SK-N-SH treated with all-trans-retinoic acid at 6 μM for 48 hours (cell line): ENCODE results near the gene FZR1.
A peak's percentile ranks its signal among the peaks of the same experiment; 100 is the strongest.
"Not testable (repeated sequence)": the region's sequence is repeated elsewhere in the genome, so short reads cannot be mapped to it uniquely, and the experiment has no call there.

ENCODE experiments used
- ATAC-seq: fragments of 200-7000 bp; cut with Tn5 transposase; 3 replicates; pipeline ENCODE4 v1.9.1; 2020; ENCODE audit warnings: mild to moderate bottlenecking, moderate library complexity
- ARNTL ChIP-seq: fragments of 450-650 bp; formaldehyde crosslinking; IDR thresholded peaks from 2 replicates; pipeline ENCODE4 v1.5.0; 2020; ENCODE audit warnings: low read depth, mild to moderate bottlenecking, moderate library complexity, borderline replicate concordance
- BACH2 ChIP-seq: fragments of 250-450 bp; sonication (Bioruptor Pico); IDR thresholded peaks from 2 replicates; pipeline ENCODE4 v1.9.0; 2021; ENCODE audit warnings: mild to moderate bottlenecking, borderline replicate concordance
- CSDC2 ChIP-seq: fragments of 250-450 bp; sonication (Bioruptor Pico); IDR thresholded peaks from 2 replicates; pipeline ENCODE4 v1.5.0; 2020; ENCODE audit warnings: mild to moderate bottlenecking, moderate library complexity
- ESRRG ChIP-seq: fragments of 250-450 bp; sonication (Bioruptor Pico); IDR thresholded peaks from 2 replicates; pipeline ENCODE4 v1.6.1; 2021; ENCODE audit warnings: mild to moderate bottlenecking
- GLIS3 ChIP-seq: fragments of 250-450 bp; sonication (Bioruptor Pico); IDR thresholded peaks from 2 replicates; pipeline ENCODE4 v1.5.0; 2020; ENCODE audit warnings: mild to moderate bottlenecking, moderate library complexity
- ISL1 ChIP-seq: fragments of 250-450 bp; sonication (Bioruptor Pico); IDR thresholded peaks from 2 replicates; pipeline ENCODE4 v2.1.2; 2022; ENCODE audit warnings: mild to moderate bottlenecking, moderate library complexity
- PPARA ChIP-seq: fragments of 250-450 bp; sonication (Bioruptor Pico); IDR thresholded peaks from 2 replicates; pipeline ENCODE4 v1.5.0; 2020; ENCODE audit warnings: mild to moderate bottlenecking, borderline replicate concordance
- RARB ChIP-seq: fragments of 250-450 bp; sonication (Bioruptor Pico); IDR thresholded peaks from 2 replicates; pipeline ENCODE4 v1.8.0; 2021; ENCODE audit warnings: mild to moderate bottlenecking, moderate library complexity
- SNAI2 ChIP-seq: fragments of 250-450 bp; sonication (Bioruptor Pico); IDR thresholded peaks from 2 replicates; pipeline ENCODE4 v1.5.0; 2020; ENCODE audit warnings: mild to moderate bottlenecking, moderate library complexity
- TCF4 ChIP-seq: fragments of 250-450 bp; sonication (Bioruptor Pico); IDR thresholded peaks from 2 replicates; pipeline ENCODE4 v1.8.0; 2021; ENCODE audit warnings: mild to moderate bottlenecking, moderate library complexity, borderline replicate concordance
- TOX ChIP-seq: fragments of 250-450 bp; sonication (Bioruptor Pico); IDR thresholded peaks from 2 replicates; pipeline ENCODE4 v1.8.0; 2021; ENCODE audit warnings: mild to moderate bottlenecking, moderate library complexity, borderline replicate concordance
- ZC3H10 ChIP-seq: fragments of 250-450 bp; sonication (Bioruptor Pico); IDR thresholded peaks from 2 replicates; pipeline ENCODE4 v1.5.1; 2021; ENCODE audit warnings: mild to moderate bottlenecking, moderate library complexity
- ZFP3 ChIP-seq: fragments of 250-450 bp; sonication (Bioruptor Pico); IDR thresholded peaks from 2 replicates; pipeline ENCODE4 v1.5.0; 2020; ENCODE audit warnings: mild to moderate bottlenecking, moderate library complexity
- ZFP30 ChIP-seq: fragments of 450-650 bp; formaldehyde crosslinking; IDR thresholded peaks from 2 replicates; pipeline ENCODE4 v1.5.0; 2022; ENCODE audit warnings: mild to moderate bottlenecking, moderate library complexity
- ZNF565 ChIP-seq: fragments of 450-650 bp; formaldehyde crosslinking; conservative IDR thresholded peaks from 2 replicates; pipeline ENCODE4 v1.5.0; 2020; ENCODE audit warnings: low read depth, mild to moderate bottlenecking, moderate library complexity
- ZNF70 ChIP-seq: fragments of 450-650 bp; formaldehyde crosslinking; IDR thresholded peaks from 2 replicates; pipeline ENCODE4 v1.5.0; 2020; ENCODE audit warnings: mild to moderate bottlenecking, moderate library complexity
- ZNF8 ChIP-seq: fragments of 450-650 bp; formaldehyde crosslinking; IDR thresholded peaks from 2 replicates; pipeline ENCODE4 v1.5.0; 2020; ENCODE audit warnings: mild to moderate bottlenecking, moderate library complexity
- TF ChIP-seq, protein P1 (sequence below): fragments of 250-450 bp; sonication (Bioruptor Pico); IDR thresholded peaks from 2 replicates; pipeline ENCODE4 v1.8.0; 2021; ENCODE audit warnings: low read depth, mild to moderate bottlenecking, moderate library complexity, borderline replicate concordance
- TF ChIP-seq, protein P2 (sequence below): fragments of 250-450 bp; sonication (Bioruptor Pico); IDR thresholded peaks from 2 replicates; pipeline ENCODE4 v1.8.0; 2020; ENCODE audit warnings: mild to moderate bottlenecking, moderate library complexity, borderline replicate concordance
- TF ChIP-seq, protein P3 (sequence below): fragments of 250-450 bp; sonication (Bioruptor Pico); IDR thresholded peaks from 2 replicates; pipeline ENCODE4 v1.5.0; 2020; ENCODE audit warnings: mild to moderate bottlenecking, moderate library complexity
- TF ChIP-seq, protein P4 (sequence below): fragments of 250-450 bp; sonication (Bioruptor Pico); IDR thresholded peaks from 2 replicates; pipeline ENCODE4 v1.5.1; 2021; ENCODE audit warnings: mild to moderate bottlenecking, moderate library complexity

The FZR1 gene

DNA sequence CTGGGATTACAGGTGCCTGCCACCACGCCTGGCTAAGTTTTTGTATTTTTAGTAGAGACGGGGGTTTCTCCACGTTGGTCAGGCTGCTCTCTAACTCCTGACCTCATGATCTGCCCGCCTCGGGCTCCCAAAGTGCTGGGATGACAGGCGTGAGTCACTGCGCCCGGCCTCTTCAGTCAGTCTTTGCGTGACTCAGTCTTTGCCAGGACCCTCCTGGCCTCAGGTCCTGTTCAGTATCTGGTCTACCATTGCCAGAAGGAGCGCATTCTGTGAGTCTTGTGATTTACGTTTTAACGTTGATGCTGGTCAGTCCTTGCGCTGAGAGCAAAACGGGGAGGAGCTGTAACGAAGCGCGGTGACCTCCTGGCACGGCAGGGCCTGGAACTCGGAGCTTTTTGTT, 59.0 kb downstream of the FZR1 start:
- no peak for TF ChIP-seq ESRRG
- TF ChIP-seq SNAI2 (CRISPR knock-in tag), result no peak
- TF ChIP-seq TCF4, result no peak
- TF ChIP-seq, protein P1, sequence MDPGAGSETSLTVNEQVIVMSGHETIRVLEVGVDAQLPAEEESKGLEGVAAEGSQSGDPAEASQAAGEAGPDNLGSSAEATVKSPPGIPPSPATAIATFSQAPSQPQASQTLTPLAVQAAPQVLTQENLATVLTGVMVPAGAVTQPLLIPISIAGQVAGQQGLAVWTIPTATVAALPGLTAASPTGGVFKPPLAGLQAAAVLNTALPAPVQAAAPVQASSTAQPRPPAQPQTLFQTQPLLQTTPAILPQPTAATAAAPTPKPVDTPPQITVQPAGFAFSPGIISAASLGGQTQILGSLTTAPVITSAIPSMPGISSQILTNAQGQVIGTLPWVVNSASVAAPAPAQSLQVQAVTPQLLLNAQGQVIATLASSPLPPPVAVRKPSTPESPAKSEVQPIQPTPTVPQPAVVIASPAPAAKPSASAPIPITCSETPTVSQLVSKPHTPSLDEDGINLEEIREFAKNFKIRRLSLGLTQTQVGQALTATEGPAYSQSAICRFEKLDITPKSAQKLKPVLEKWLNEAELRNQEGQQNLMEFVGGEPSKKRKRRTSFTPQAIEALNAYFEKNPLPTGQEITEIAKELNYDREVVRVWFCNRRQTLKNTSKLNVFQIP (CRISPR knock-in tag), result no peak
- ATAC-seq, result peak; percentile 86

DNA sequence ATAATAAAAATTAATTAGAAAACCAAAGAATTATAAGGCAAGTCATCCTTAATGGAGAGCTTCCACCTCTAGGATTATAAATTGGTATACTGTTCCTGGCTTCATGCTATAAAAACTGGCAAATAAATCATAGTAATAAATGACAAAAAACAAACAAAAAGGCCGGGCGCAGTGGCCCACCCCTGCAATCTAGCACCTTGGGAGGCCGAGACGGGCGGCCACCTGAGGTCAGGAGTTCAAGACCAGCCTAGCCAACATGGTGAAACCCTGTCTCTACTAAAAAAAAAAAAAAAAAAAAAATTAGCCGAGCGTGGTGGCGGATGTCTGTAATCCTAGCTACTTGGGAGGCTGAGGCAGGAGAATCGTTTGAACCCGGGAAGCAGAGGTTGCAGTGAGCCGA, 63.9 kb downstream of the FZR1 start:
- not testable (repeated sequence) for ATAC-seq

DNA sequence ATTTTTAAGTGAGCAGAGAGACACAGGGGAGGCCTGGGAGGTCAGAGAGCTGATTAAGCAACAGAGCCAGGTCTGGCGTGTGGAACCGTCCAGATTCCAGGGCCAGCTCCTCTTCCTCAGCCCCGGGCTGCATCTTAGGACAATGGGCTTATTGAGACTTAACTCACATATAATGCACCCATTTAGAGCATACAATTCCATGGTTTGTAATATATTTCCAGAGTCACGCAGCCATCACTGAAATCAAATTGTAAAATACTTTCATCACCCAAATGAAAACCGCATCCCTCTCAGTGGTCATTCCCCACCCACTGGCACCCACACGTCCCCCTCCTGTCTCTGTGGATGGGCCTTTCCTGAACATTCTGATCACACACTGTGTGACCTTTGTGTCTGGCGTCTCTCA, 64.5 kb downstream of the FZR1 start:
- no peak for ATAC-seq
- TF ChIP-seq ESRRG (no peak), ZNF8 (CRISPR knock-in tag) (no peak), ZFP3 (no peak), PPARA (CRISPR knock-in tag) (no peak), SNAI2 (CRISPR knock-in tag) (no peak), ZC3H10 (CRISPR knock-in tag) (no peak), ZFP30 (CRISPR knock-in tag) (no peak), ARNTL (CRISPR knock-in tag) (no peak), ISL1 (CRISPR knock-in tag) (no peak), ZNF565 (CRISPR knock-in tag) (no peak), CSDC2 (CRISPR knock-in tag) (no peak), GLIS3 (no peak)
- TF ChIP-seq, protein P2, sequence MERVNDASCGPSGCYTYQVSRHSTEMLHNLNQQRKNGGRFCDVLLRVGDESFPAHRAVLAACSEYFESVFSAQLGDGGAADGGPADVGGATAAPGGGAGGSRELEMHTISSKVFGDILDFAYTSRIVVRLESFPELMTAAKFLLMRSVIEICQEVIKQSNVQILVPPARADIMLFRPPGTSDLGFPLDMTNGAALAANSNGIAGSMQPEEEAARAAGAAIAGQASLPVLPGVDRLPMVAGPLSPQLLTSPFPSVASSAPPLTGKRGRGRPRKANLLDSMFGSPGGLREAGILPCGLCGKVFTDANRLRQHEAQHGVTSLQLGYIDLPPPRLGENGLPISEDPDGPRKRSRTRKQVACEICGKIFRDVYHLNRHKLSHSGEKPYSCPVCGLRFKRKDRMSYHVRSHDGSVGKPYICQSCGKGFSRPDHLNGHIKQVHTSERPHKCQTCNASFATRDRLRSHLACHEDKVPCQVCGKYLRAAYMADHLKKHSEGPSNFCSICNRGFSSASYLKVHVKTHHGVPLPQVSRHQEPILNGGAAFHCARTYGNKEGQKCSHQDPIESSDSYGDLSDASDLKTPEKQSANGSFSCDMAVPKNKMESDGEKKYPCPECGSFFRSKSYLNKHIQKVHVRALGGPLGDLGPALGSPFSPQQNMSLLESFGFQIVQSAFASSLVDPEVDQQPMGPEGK, result no peak

DNA sequence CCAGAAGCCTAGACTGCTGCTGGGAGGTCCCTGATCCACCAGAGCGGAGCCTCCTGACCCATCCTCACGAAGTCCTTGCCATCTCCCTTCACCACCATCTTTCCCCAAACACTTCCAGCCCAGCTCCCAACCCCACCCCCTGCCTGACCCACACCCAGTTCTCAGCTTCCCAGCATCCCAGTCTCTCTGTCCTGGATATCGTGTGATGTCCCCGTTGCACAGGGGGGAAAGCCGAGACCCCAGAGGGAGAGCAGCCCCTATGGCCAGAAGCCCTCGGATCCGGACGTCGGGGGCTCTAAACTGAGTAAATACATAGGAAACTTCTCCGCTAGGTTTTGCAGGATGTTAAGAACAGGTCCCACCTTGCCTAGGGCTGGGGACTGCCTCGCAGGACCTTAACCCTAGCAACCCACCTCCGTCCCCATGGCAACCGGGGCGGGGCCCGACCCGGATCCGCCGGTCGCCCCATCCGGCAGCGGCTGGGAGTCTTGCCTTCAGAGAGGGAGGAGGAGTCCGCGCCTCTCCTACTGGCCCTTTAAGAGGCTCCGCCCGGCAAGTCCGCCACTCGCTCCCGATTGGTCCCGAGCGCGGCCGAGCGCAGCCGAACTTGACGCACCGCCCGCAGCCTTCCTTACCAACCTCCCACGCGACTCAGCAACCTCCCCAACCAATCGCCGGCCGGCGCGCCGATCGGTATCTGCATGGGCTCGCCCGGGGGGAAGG, 66.2 kb downstream of the FZR1 start:
- TF ChIP-seq, protein P1 (CRISPR knock-in tag), result no peak
- no peak for TF ChIP-seq TCF4
- no peak for TF ChIP-seq TOX (CRISPR knock-in tag)
- TF ChIP-seq ARNTL (CRISPR knock-in tag), result no peak
- no peak for TF ChIP-seq BACH2
- TF ChIP-seq ZFP3, result no peak
- no peak for TF ChIP-seq ZNF70 (CRISPR knock-in tag)
- no peak for TF ChIP-seq ZNF565 (CRISPR knock-in tag)
- no peak for TF ChIP-seq SNAI2 (CRISPR knock-in tag)
- no peak for TF ChIP-seq ISL1 (CRISPR knock-in tag)
- no peak for TF ChIP-seq PPARA (CRISPR knock-in tag)
- TF ChIP-seq, protein P3, sequence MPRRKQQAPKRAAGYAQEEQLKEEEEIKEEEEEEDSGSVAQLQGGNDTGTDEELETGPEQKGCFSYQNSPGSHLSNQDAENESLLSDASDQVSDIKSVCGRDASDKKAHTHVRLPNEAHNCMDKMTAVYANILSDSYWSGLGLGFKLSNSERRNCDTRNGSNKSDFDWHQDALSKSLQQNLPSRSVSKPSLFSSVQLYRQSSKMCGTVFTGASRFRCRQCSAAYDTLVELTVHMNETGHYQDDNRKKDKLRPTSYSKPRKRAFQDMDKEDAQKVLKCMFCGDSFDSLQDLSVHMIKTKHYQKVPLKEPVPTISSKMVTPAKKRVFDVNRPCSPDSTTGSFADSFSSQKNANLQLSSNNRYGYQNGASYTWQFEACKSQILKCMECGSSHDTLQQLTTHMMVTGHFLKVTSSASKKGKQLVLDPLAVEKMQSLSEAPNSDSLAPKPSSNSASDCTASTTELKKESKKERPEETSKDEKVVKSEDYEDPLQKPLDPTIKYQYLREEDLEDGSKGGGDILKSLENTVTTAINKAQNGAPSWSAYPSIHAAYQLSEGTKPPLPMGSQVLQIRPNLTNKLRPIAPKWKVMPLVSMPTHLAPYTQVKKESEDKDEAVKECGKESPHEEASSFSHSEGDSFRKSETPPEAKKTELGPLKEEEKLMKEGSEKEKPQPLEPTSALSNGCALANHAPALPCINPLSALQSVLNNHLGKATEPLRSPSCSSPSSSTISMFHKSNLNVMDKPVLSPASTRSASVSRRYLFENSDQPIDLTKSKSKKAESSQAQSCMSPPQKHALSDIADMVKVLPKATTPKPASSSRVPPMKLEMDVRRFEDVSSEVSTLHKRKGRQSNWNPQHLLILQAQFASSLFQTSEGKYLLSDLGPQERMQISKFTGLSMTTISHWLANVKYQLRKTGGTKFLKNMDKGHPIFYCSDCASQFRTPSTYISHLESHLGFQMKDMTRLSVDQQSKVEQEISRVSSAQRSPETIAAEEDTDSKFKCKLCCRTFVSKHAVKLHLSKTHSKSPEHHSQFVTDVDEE, result no peak
- TF ChIP-seq RARB (CRISPR knock-in tag), result no peak
- peak; percentile 95 for ATAC-seq

DNA sequence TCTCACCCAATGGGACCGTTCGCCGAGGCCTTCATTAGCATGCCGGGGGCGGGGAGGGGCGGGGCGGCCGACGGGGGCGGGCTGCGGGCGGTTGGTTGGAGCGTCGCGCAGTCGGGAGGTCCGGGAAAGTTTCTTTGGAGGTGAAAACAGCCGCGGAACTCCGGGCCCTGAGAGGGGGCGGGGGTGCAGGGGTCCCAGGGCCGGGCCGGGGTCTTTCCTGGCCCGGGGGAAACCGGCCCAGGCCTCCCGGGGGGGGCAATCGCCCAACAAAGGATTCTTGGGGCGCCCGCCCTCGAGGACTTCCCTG, 66.7 kb downstream of the FZR1 start, which contains the start of gene HMG20B:
HMG20B (plus strand) TSS at position 90 of the 307 bp plus-strand sequence. CDS start 366 bp downstream, outside the sequence.
- ATAC-seq, result no peak
- TF ChIP-seq, protein P4, sequence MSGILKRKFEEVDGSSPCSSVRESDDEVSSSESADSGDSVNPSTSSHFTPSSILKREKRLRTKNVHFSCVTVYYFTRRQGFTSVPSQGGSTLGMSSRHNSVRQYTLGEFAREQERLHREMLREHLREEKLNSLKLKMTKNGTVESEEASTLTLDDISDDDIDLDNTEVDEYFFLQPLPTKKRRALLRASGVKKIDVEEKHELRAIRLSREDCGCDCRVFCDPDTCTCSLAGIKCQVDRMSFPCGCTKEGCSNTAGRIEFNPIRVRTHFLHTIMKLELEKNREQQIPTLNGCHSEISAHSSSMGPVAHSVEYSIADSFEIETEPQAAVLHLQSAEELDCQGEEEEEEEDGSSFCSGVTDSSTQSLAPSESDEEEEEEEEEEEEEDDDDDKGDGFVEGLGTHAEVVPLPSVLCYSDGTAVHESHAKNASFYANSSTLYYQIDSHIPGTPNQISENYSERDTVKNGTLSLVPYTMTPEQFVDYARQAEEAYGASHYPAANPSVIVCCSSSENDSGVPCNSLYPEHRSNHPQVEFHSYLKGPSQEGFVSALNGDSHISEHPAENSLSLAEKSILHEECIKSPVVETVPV, result no peak
- TF ChIP-seq, protein P3, result no peak
- TF ChIP-seq, protein P1 (CRISPR knock-in tag), result no peak
- no peak for TF ChIP-seq BACH2
